ENCODE results near the gene MBNL1.

DNA sequence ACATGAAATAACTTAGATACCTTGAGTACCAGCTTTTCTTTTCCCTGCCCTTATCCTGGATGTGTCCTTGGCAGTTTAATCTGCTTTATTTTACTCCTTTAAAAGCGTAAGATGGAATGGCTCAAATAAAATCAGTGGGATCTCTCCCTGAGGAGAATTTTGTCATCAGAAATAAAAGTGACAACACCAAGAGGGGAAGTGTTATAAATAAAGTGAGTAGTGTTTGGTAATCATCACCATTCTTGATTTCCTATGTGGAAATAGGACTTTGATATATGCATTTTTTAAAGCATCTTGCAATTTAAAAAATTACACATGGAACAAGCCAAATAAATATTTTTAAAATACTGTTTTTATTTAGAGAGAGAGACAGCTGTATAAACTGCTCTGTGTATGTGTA, 76.5 kb downstream of the MBNL1 start:
- TF ChIP-seq, protein P1, sequence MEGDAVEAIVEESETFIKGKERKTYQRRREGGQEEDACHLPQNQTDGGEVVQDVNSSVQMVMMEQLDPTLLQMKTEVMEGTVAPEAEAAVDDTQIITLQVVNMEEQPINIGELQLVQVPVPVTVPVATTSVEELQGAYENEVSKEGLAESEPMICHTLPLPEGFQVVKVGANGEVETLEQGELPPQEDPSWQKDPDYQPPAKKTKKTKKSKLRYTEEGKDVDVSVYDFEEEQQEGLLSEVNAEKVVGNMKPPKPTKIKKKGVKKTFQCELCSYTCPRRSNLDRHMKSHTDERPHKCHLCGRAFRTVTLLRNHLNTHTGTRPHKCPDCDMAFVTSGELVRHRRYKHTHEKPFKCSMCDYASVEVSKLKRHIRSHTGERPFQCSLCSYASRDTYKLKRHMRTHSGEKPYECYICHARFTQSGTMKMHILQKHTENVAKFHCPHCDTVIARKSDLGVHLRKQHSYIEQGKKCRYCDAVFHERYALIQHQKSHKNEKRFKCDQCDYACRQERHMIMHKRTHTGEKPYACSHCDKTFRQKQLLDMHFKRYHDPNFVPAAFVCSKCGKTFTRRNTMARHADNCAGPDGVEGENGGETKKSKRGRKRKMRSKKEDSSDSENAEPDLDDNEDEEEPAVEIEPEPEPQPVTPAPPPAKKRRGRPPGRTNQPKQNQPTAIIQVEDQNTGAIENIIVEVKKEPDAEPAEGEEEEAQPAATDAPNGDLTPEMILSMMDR (IDR thresholded peaks at IDR 0.05; ENCODE audit: low read depth, low read length, poor library complexity, severe bottlenecking) = no peak
- TF ChIP-seq EZH2phosphoT487 (IDR thresholded peaks at IDR 0.05; ENCODE audit: borderline replicate concordance, low read length) = no peak
